H9 (cell line): ENCODE data around the gene TNIK. TPM values are rescaled to one million over a fixed set of nuclear protein-coding genes. Genes with fewer than 3 reads are reported as not detected.
A peak's percentile ranks its signal among the peaks of the same experiment; 100 is the strongest.

ENCODE experiments used
- DNase-seq: peaks from one replicate; pipeline ENCODE4 v3.0.0-alpha.2; 2017
- H2AFZ ChIP-seq: one replicate; pipeline ENCODE4 v1.6.1; 2013; ENCODE audit warnings: mild to moderate bottlenecking, low read length, control low read depth, moderate library complexity
- H2AK5ac ChIP-seq: 2 replicates; pipeline ENCODE4 v1.6.1; 2013; ENCODE audit warnings: low read length, control low read depth, mixed read lengths; ENCODE audit not compliant: insufficient read length
- H2BK120ac ChIP-seq: one replicate; pipeline ENCODE4 v1.6.1; 2013; ENCODE audit warnings: low read depth, mild to moderate bottlenecking, low read length, control low read depth, inconsistent platforms; ENCODE audit not compliant: poor library complexity, severe bottlenecking
- H2BK12ac ChIP-seq: 2 replicates; pipeline ENCODE4 v1.6.1; 2013; ENCODE audit warnings: low read length, control low read depth, mixed read lengths, low read depth; ENCODE audit not compliant: insufficient read length
- H2BK15ac ChIP-seq: 2 replicates; pipeline ENCODE4 v1.6.1; 2013; ENCODE audit warnings: low read depth, low read length, control low read depth
- H2BK20ac ChIP-seq: one replicate; pipeline ENCODE4 v1.6.1; 2013; ENCODE audit warnings: low read depth, mild to moderate bottlenecking, low read length, control low read depth, inconsistent platforms; ENCODE audit not compliant: poor library complexity, severe bottlenecking
- H2BK5ac ChIP-seq: 2 replicates; pipeline ENCODE4 v1.6.1; 2013; ENCODE audit warnings: low read length, control low read depth, mixed read lengths; ENCODE audit not compliant: insufficient read length
- H3K14ac ChIP-seq: 2 replicates; pipeline ENCODE4 v1.6.1; 2013; ENCODE audit warnings: low read length, control low read depth; ENCODE audit not compliant: insufficient read depth
- H3K18ac ChIP-seq: 2 replicates; pipeline ENCODE4 v1.6.1; 2013; ENCODE audit warnings: low read depth, mild to moderate bottlenecking, mixed read lengths, low read length, control low read depth; ENCODE audit not compliant: insufficient read length
- H3K23ac ChIP-seq: 2 replicates; pipeline ENCODE4 v1.6.1; 2013; ENCODE audit warnings: low read length, control low read depth, mixed read lengths, low read depth; ENCODE audit not compliant: insufficient read length
- H3K23me2 ChIP-seq: 2 replicates; pipeline ENCODE4 v1.6.1; 2013; ENCODE audit warnings: low read depth, mild to moderate bottlenecking, mixed read lengths, low read length, control low read depth; ENCODE audit not compliant: insufficient read length, poor library complexity, severe bottlenecking
- H3K27ac ChIP-seq: 2 replicates; pipeline ENCODE4 v1.5.1; 2013; ENCODE audit warnings: low read length, control low read depth, mixed read lengths, low read depth; ENCODE audit not compliant: insufficient read length
- H3K27me3 ChIP-seq: 2 replicates; pipeline ENCODE4 v1.6.1; 2013; ENCODE audit warnings: low read length, control low read depth, inconsistent platforms; ENCODE audit not compliant: insufficient read depth
- H3K4ac ChIP-seq: 2 replicates; pipeline ENCODE4 v1.6.1; 2013; ENCODE audit warnings: low read depth, mild to moderate bottlenecking, control low read depth, inconsistent platforms, low read length, moderate library complexity
- H3K4me1 ChIP-seq: 2 replicates; pipeline ENCODE4 v1.6.1; 2013; ENCODE audit warnings: low read length, control low read depth, inconsistent platforms; ENCODE audit not compliant: insufficient read depth
- H3K4me2 ChIP-seq: 2 replicates; pipeline ENCODE4 v1.6.1; 2013; ENCODE audit warnings: low read length, control low read depth, mixed read lengths; ENCODE audit not compliant: insufficient read length, insufficient read depth
- H3K56ac ChIP-seq: 2 replicates; pipeline ENCODE4 v1.6.1; 2013; ENCODE audit warnings: low read depth, mild to moderate bottlenecking, mixed read lengths, low read length, control low read depth; ENCODE audit not compliant: insufficient read length
- H3K79me1 ChIP-seq: 2 replicates; pipeline ENCODE4 v1.6.1; 2013; ENCODE audit warnings: low read depth, mild to moderate bottlenecking, moderate library complexity, low read length, control low read depth, inconsistent platforms; ENCODE audit not compliant: insufficient read depth, poor library complexity, severe bottlenecking
- H3K79me2 ChIP-seq: 2 replicates; pipeline ENCODE4 v1.6.1; 2013; ENCODE audit warnings: low read length, control low read depth, inconsistent platforms; ENCODE audit not compliant: insufficient read depth
- H3K9ac ChIP-seq: 2 replicates; pipeline ENCODE4 v1.6.1; 2013; ENCODE audit warnings: low read length, control low read depth, mixed read lengths; ENCODE audit not compliant: insufficient read length; ENCODE audit errors: extremely low read depth
- H3K9me3 ChIP-seq: one replicate; pipeline ENCODE4 v1.6.1; 2013; ENCODE audit warnings: low read depth, low read length, inconsistent platforms; ENCODE audit not compliant: control insufficient read depth
- H3T11ph ChIP-seq: one replicate; pipeline ENCODE4 v1.6.1; 2013; ENCODE audit warnings: mild to moderate bottlenecking, low read length, control low read depth, inconsistent platforms
- H4K20me1 ChIP-seq: one replicate; pipeline ENCODE4 v1.6.1; 2013; ENCODE audit not compliant: control insufficient read depth, insufficient read length, insufficient read depth
- H4K5ac ChIP-seq: 2 replicates; pipeline ENCODE4 v1.6.1; 2013; ENCODE audit warnings: low read depth, mild to moderate bottlenecking, mixed read lengths, low read length, control low read depth; ENCODE audit not compliant: insufficient read length
- H4K8ac ChIP-seq: replicated peaks from 2 replicates; pipeline ENCODE4 v1.6.1; 2013; ENCODE audit warnings: low read length, control low read depth, mixed read lengths, low read depth; ENCODE audit not compliant: insufficient read length
- H4K91ac ChIP-seq: 2 replicates; pipeline ENCODE4 v1.6.1; 2013; ENCODE audit warnings: low read depth, mild to moderate bottlenecking, moderate library complexity, mixed read lengths, low read length, control low read depth; ENCODE audit not compliant: insufficient read length
- H3K27ac Mint-ChIP-seq, 3 experiments: 2 replicates in 2 of 3; 3 replicates in 1 of 3; pipeline ENCODE4 v1.8.0; 2020 to 2021; ENCODE audit warnings: mixed read lengths in 3 of 3, mild to moderate bottlenecking in 1 of 3, moderate library complexity in 1 of 3
- H3K27me3 Mint-ChIP-seq: 2 replicates; pipeline ENCODE4 v1.8.0; 2021; ENCODE audit warnings: low read depth, mild to moderate bottlenecking, moderate library complexity, mixed read lengths
- H3K36me3 Mint-ChIP-seq, 3 experiments: 2 replicates in 2 of 3; 3 replicates in 1 of 3; pipeline ENCODE4 v1.8.0; 2020 to 2021; ENCODE audit warnings: low read depth in 3 of 3, mixed read lengths in 3 of 3; ENCODE audit not compliant: insufficient read depth in 1 of 3
- H3K4me1 Mint-ChIP-seq, 2 experiments: 2 replicates each; pipeline ENCODE4 v1.8.0; 2020; ENCODE audit warnings: mixed read lengths in 2 of 2
- H3K4me3 Mint-ChIP-seq, 2 experiments: 2 replicates in 1 of 2; 3 replicates in 1 of 2; pipeline ENCODE4 v1.8.0; 2020 to 2021; ENCODE audit warnings: mild to moderate bottlenecking in 2 of 2, mixed read lengths in 2 of 2, moderate library complexity in 1 of 2
- H3K9me3 Mint-ChIP-seq, 2 experiments: 2 replicates in 1 of 2; 3 replicates in 1 of 2; pipeline ENCODE4 v1.8.0; 2020; ENCODE audit warnings: mild to moderate bottlenecking in 2 of 2, mixed read lengths in 2 of 2, moderate library complexity in 1 of 2
- WGBS: extraction: QIAGEN DNeasy Blood & Tissue Kit; methylation state at CpG from one replicate; pipeline ENCODE4 v1.1.7; 2013; ENCODE audit warnings: missing lambda C conversion rate, low lambda C conversion rate, mixed read lengths; ENCODE audit not compliant: insufficient read length; ENCODE audit errors: extremely low coverage; 5-methylcytosine and 5-hydroxymethylcytosine counted together
- total RNA-seq: library from RNA; stranded (reverse); gene quantifications from 2 replicates; pipeline ENCODE4 v1.2.1, GENCODE V29; 2021
- TF ChIP-seq, protein P1 (sequence below): fragments of 200-600 bp; sonication (generic); conservative IDR thresholded peaks from 3 replicates; pipeline ENCODE4 v1.8.0; 2021; ENCODE audit warnings: antibody characterized with exemption, mild to moderate bottlenecking

Gene TNIK
- total RNA-seq, 1 experiment from 2014 or later: 15.9 TPM

DNA sequence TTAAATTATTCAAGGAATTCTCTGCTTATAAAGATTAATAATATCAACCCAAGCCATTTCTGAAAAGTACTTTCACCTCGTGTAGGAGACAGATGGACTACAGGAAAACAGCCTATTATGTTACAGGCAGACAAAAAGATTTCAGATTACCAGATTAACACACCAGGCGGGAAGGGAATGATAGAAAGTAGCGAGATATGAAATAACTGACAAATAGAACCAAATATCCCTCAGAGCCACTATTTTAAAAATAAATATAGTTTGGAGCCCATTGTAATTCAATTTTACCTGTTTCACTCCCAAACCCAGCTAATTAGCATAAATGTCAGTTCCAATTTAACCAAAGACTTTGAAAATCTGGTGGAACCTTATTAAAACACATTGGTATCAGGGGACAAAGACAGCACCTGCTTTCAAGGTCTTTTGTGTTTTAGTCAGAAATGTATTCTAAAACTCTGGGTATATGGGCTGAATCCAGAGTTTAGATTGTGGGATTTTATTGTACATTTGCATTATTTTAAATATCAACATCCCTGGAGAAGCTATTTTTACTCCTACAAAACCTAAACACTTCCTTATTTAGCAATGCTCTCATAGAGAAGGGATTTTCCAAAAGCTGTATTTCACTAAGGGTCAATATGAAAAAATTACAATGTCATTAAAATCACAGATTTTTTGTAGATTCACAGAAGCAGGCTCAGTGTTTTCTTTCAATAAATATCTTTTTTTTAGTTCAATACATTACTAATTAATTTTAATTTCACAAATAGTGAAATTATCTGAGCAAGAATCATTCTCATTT lies 138.4 kb downstream of the TNIK start:
- Histone ChIP-seq H3K14ac (no peak overlapping the region), H3K27me3 (no peaks in the 10 kb centered on the region), H2BK5ac (no peak overlapping the region), H3K4me1 (peaks cover 3% of the 10 kb centered on the region; the same call in 1 of the 2 replicates), H3K23ac (no peak overlapping the region), H2AK5ac (no peak overlapping the region), H2BK120ac (no peak overlapping the region), H4K8ac (no peak overlapping the region), H3K9ac (no peak overlapping the region), H3K79me2 (no peaks in the 10 kb centered on the region; the same call in 1 of the 2 replicates), H3K9me3 (no peaks in the 10 kb centered on the region), H3K79me1 (no peaks in the 10 kb centered on the region), H3K27ac (no peak overlapping the region), H3K56ac (no peak overlapping the region), H2BK12ac (no peak overlapping the region), H2BK20ac (no peak overlapping the region), H2BK15ac (no peak overlapping the region), H4K20me1 (no peaks in the 10 kb centered on the region), H3K4ac (no peak overlapping the region), H3T11ph (no peak overlapping the region), H3K23me2 (no peaks in the 10 kb centered on the region), H4K91ac (no peak overlapping the region), H3K4me2 (no peak overlapping the region), H3K18ac (no peak overlapping the region), H4K5ac (no peak overlapping the region), H2AFZ (no peak overlapping the region)
- H3K4me3 Mint-ChIP-seq: no peak overlapping the region
- TF ChIP-seq, protein P1, sequence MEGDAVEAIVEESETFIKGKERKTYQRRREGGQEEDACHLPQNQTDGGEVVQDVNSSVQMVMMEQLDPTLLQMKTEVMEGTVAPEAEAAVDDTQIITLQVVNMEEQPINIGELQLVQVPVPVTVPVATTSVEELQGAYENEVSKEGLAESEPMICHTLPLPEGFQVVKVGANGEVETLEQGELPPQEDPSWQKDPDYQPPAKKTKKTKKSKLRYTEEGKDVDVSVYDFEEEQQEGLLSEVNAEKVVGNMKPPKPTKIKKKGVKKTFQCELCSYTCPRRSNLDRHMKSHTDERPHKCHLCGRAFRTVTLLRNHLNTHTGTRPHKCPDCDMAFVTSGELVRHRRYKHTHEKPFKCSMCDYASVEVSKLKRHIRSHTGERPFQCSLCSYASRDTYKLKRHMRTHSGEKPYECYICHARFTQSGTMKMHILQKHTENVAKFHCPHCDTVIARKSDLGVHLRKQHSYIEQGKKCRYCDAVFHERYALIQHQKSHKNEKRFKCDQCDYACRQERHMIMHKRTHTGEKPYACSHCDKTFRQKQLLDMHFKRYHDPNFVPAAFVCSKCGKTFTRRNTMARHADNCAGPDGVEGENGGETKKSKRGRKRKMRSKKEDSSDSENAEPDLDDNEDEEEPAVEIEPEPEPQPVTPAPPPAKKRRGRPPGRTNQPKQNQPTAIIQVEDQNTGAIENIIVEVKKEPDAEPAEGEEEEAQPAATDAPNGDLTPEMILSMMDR: no peak
- peak overlapping the region in 1 of 3 experiments; percentile 1; a peak in 1 of 7 replicates for H3K27ac Mint-ChIP-seq
- no peaks in the 10 kb centered on the region for H3K9me3 Mint-ChIP-seq
- H3K27me3 Mint-ChIP-seq: no peaks in the 10 kb centered on the region
- no peaks in the 10 kb centered on the region for H3K36me3 Mint-ChIP-seq
- no CpG with 5 or more reads among the region's 3 CpGs for WGBS
- DNase-seq: no peak
- peaks cover 15 to 19% of the 10 kb centered on the region in 2 experiments for H3K4me1 Mint-ChIP-seq
